CD4-positive, alpha-beta T cell (primary cell): Measurements from ENCODE around the gene MBD3L5. TPM values are rescaled to one million over a fixed set of nuclear protein-coding genes. Genes with fewer than 3 reads are reported as not detected.
"Not testable (repeated sequence)": the region's sequence is repeated elsewhere in the genome, so short reads cannot be mapped to it uniquely, and the experiment has no call there.

ENCODE experiments used
- ATAC-seq: fragments of 200-7000 bp; cut with Tn5 transposase; one replicate; pipeline ENCODE4 v1.10.0; 2022; ENCODE audit warnings: mild to moderate bottlenecking; ENCODE audit not compliant: poor library complexity
- CTCF ChIA-PET: fragments of 350-600 bp; sonication (Branson Sonifier 250); formaldehyde crosslinking; loops from one replicate; lab custom pipeline; 2021; ENCODE audit warnings: antibody characterized with exemption, inconsistent platforms; lab: Charles Lee
- POLR2A ChIA-PET: fragments of 350-600 bp; sonication (Branson Sonifier 250); formaldehyde crosslinking; loops from one replicate; lab custom pipeline; 2021; ENCODE audit warnings: antibody characterized with exemption, inconsistent platforms; lab: Charles Lee
- DNase-seq, 14 experiments: peaks; one replicate each; pipeline ENCODE4 v3.0.0-alpha.2; 2013 to 2020; ENCODE audit warnings: mixed read lengths in 2 of 14
- H3K27ac ChIP-seq, 2 donors: one replicate each; pipeline versions ENCODE4 v1.5.1 to v1.7.0; 2013; ENCODE audit warnings: low read length in 2 of 2, low read depth in 1 of 2, mild to moderate bottlenecking in 1 of 2
- H3K27me3 ChIP-seq, 2 experiments: 1 replicate in 1 of 2; 2 replicates in 1 of 2; pipeline versions ENCODE4 v1.6.1 to v1.7.0; 2013; ENCODE audit warnings: low read length in 2 of 2, control low read depth in 1 of 2, mild to moderate bottlenecking in 1 of 2, moderate library complexity in 1 of 2; ENCODE audit not compliant: insufficient read depth in 2 of 2, control insufficient read depth in 1 of 2
- H3K36me3 ChIP-seq: one replicate; pipeline ENCODE4 v1.6.1; 2013; ENCODE audit warnings: low read length, control low read depth; ENCODE audit not compliant: insufficient read depth
- H3K4me1 ChIP-seq: one replicate; pipeline ENCODE4 v1.6.1; 2013; ENCODE audit warnings: low read length, control low read depth; ENCODE audit not compliant: insufficient read depth
- H3K4me3 ChIP-seq: one replicate; pipeline ENCODE4 v1.5.1; 2013; ENCODE audit warnings: mild to moderate bottlenecking, low read length, moderate library complexity
- H3K9me3 ChIP-seq, 2 experiments: 1 replicate in 1 of 2; 2 replicates in 1 of 2; pipeline versions ENCODE4 v1.6.1 to v1.7.0; 2013; ENCODE audit warnings: low read length in 2 of 2, mild to moderate bottlenecking in 2 of 2, control low read depth in 1 of 2, moderate library complexity in 1 of 2; ENCODE audit not compliant: control insufficient read depth in 1 of 2, insufficient read depth in 1 of 2
- H3K27ac Mint-ChIP-seq: one replicate; pipeline ENCODE4 v1.8.0; 2020; ENCODE audit warnings: mixed read lengths
- H3K27me3 Mint-ChIP-seq: one replicate; pipeline ENCODE4 v1.8.0; 2021; ENCODE audit warnings: mixed read lengths
- H3K36me3 Mint-ChIP-seq: one replicate; pipeline ENCODE4 v1.8.0; 2021; ENCODE audit warnings: low read depth, mixed read lengths
- H3K4me1 Mint-ChIP-seq: one replicate; pipeline ENCODE4 v1.8.0; 2021; ENCODE audit warnings: low read depth, mixed read lengths
- H3K4me3 Mint-ChIP-seq: one replicate; pipeline ENCODE4 v1.8.0; 2020; ENCODE audit warnings: mild to moderate bottlenecking, mixed read lengths
- H3K9me3 Mint-ChIP-seq: one replicate; pipeline ENCODE4 v1.8.0; 2020; ENCODE audit warnings: mixed read lengths
- CTCF ChIP-seq: fragments of 200-600 bp; IDR thresholded peaks from one replicate; pipeline ENCODE4 v1.8.0; 2022; ENCODE audit warnings: antibody characterized with exemption, mild to moderate bottlenecking
- intact Hi-C, 2 experiments: fragments of 100-400 bp; cut with DNase I in 1 of 2; cut with micrococcal nuclease in 1 of 2; formaldehyde crosslinking; loops; one replicate each; pipeline versions ENCODE4 v1.15.1 to v1.9.0; 2023 to 2025; cut with DNase I, micrococcal nuclease
- total RNA-seq, 174 experiments: library from RNA in 2 of 174; stranded (reverse) in 2 of 174; gene quantifications; one replicate each; pipeline ENCODE4 v1.2.3 and lab custom pipeline; 2021 to 2026

Gene MBD3L5
- total RNA-seq, 2 experiments from 2014 or later = not detected

- H3K9me3 Mint-ChIP-seq = no peaks in the 10 kb centered on the region
- H3K4me1 Mint-ChIP-seq = peaks cover 56% of the 10 kb centered on the region
- ChIA-PET POLR2A (no interaction called here), CTCF (no interaction called here)
- H3K36me3 ChIP-seq = no peaks in the 10 kb centered on the region
- H3K27ac Mint-ChIP-seq = no peak overlapping the region
- TF ChIP-seq CTCF = no peak
- intact Hi-C loops = no loop called here
- H3K4me3 ChIP-seq = no peak overlapping the region
- H3K4me1 ChIP-seq = peaks cover 40% of the 10 kb centered on the region
- H3K27me3 ChIP-seq = no peaks in the 10 kb centered on the region
- no peak for DNase-seq
- H3K4me3 Mint-ChIP-seq = peak overlapping the region; percentile 18
- H3K27me3 Mint-ChIP-seq = no peaks in the 10 kb centered on the region
- H3K27ac ChIP-seq = no peak overlapping the region
- ATAC-seq = no peak
- H3K9me3 ChIP-seq = peaks cover 0 to 18% of the 10 kb centered on the region in 2 experiments
- no peaks in the 10 kb centered on the region for H3K36me3 Mint-ChIP-seq
Observed at GRCh38 chr19:7010722-7011593, 19.4 kb upstream of the MBD3L5 start.

- DNase-seq = peak in 1 of 14 experiments; percentile 46
- no peak overlapping the region for H3K4me3 Mint-ChIP-seq
- Histone ChIP-seq H3K36me3 (no peaks in the 10 kb centered on the region), H3K27me3 (no peaks in the 10 kb centered on the region), H3K27ac (no peak overlapping the region), H3K9me3 (peaks cover 0 to 16% of the 10 kb centered on the region in 2 experiments), H3K4me3 (no peak overlapping the region), H3K4me1 (peaks cover 29% of the 10 kb centered on the region)
- no peak for ATAC-seq
- H3K36me3 Mint-ChIP-seq = no peaks in the 10 kb centered on the region
- intact Hi-C loops = no loop called here
- no peaks in the 10 kb centered on the region for H3K9me3 Mint-ChIP-seq
- peak overlapping the region; percentile 58 for H3K27ac Mint-ChIP-seq
- H3K27me3 Mint-ChIP-seq = no peaks in the 10 kb centered on the region
- H3K4me1 Mint-ChIP-seq = peaks cover 34% of the 10 kb centered on the region
- TF ChIP-seq CTCF = no peak
- CTCF ChIA-PET = no interaction called here
- POLR2A ChIA-PET = no interaction called here
Observed at GRCh38 chr19:7013678-7014077, 16.7 kb upstream of the MBD3L5 start.

DNA sequence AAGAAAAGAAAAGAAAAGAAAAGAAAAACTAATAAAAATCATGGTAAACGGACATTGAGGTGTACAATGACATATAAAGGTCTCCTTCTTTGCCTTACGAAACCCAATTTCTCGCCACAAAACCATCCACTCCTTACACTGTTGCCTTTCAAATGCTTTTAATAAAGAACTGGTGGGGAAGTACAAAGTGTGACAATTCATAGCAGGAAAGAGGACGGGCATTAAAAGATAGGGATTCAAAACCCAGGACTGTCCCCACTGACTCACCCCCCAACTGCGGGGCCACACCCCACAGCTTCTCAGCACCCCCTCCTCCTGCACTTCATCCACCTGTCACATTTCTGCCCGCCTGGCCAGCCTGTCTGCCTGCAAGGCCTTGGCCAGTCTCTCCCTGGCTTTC is 11.6 kb upstream of the MBD3L5 start:
- H3K4me1 ChIP-seq = peaks cover 4% of the 10 kb centered on the region
- ChIA-PET CTCF (no interaction called here), POLR2A (no interaction called here)
- H3K27ac ChIP-seq = no peak overlapping the region
- Mint-ChIP-seq H3K4me3 (no peak overlapping the region), H3K27ac (no peak overlapping the region), H3K4me1 (peaks cover 2% of the 10 kb centered on the region), H3K9me3 (no peaks in the 10 kb centered on the region), H3K27me3 (no peaks in the 10 kb centered on the region), H3K36me3 (no peaks in the 10 kb centered on the region)
- no peaks in the 10 kb centered on the region for H3K36me3 ChIP-seq
- no peak for TF ChIP-seq CTCF
- no peak for ATAC-seq
- no peak for DNase-seq
- no peaks in the 10 kb centered on the region for H3K27me3 ChIP-seq
- no peaks in the 10 kb centered on the region for H3K9me3 ChIP-seq
- intact Hi-C loops = no loop called here
- no peak overlapping the region for H3K4me3 ChIP-seq

GRCh38 chr19:7021331-7021730 is 9.0 kb upstream of the MBD3L5 start, which contains the start of gene MBD3L2B:
Gene MBD3L2B (minus strand): TSS chr19:7021431. CDS start chr19:7021397, 34 bp downstream.
- H3K4me1 Mint-ChIP-seq, POLR2A ChIA-PET, DNase-seq, H3K27ac Mint-ChIP-seq, H3K27ac ChIP-seq, H3K4me3 Mint-ChIP-seq, H3K4me3 ChIP-seq, H3K9me3 Mint-ChIP-seq, ATAC-seq, H3K4me1 ChIP-seq, H3K27me3 ChIP-seq, intact Hi-C loops, H3K36me3 ChIP-seq, H3K27me3 Mint-ChIP-seq, H3K36me3 Mint-ChIP-seq, CTCF ChIA-PET, H3K9me3 ChIP-seq: not testable (repeated sequence)

DNA sequence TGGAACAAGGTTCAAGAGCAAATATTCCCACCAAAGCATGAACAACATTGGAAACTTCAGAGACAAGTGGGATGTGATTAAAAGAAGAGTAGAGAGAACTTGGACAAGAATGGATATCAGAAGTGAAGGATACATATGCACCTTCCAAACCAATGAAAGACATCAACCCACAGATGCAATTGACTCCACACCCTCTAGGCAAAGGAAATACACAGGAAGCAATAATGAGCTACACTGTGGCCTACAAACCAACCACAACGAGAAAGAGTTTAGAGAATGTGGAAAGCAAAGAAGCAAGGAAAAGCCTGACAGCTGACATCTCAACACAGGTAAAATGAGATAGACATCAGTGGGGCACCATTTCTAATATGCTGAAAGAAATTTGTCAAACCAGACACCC is 1.6 kb upstream of the MBD3L5 start:
- H3K27ac ChIP-seq, H3K4me3 Mint-ChIP-seq, H3K27me3 Mint-ChIP-seq, DNase-seq, ATAC-seq, H3K9me3 ChIP-seq, H3K27ac Mint-ChIP-seq, intact Hi-C loops, H3K4me3 ChIP-seq, CTCF ChIA-PET, H3K4me1 Mint-ChIP-seq, H3K36me3 Mint-ChIP-seq, H3K9me3 Mint-ChIP-seq, H3K27me3 ChIP-seq, H3K4me1 ChIP-seq, POLR2A ChIA-PET, H3K36me3 ChIP-seq: not testable (repeated sequence)
